HepG2 (cell line): ENCODE data around the gene SDC1. TPM values are rescaled to one million over a fixed set of nuclear protein-coding genes. Genes with fewer than 3 reads are reported as not detected.

ENCODE experiments used
- DMAP1 ChIP-seq: IDR thresholded peaks from 2 replicates; pipeline ENCODE4 v1.6.1; 2016
- FOXC1 ChIP-seq: sonication (generic); formaldehyde crosslinking; IDR thresholded peaks from 2 replicates; pipeline ENCODE4 v1.8.0; 2022; ENCODE audit warnings: mild to moderate bottlenecking, missing genetic modification reagents, borderline replicate concordance
- MED13 ChIP-seq: sonication (generic); formaldehyde crosslinking; IDR thresholded peaks from 2 replicates; pipeline ENCODE4 v1.5.0; 2020; ENCODE audit warnings: missing genetic modification reagents
- MYC ChIP-seq: sonication (generic); formaldehyde crosslinking; IDR thresholded peaks from 2 replicates; pipeline ENCODE4 v1.9.0; 2021; ENCODE audit warnings: missing genetic modification reagents, borderline replicate concordance
- PHF21A ChIP-seq: sonication (generic); formaldehyde crosslinking; IDR thresholded peaks from 2 replicates; pipeline ENCODE4 v1.5.0; 2020; ENCODE audit warnings: mild to moderate bottlenecking, missing genetic modification reagents
- PHF8 ChIP-seq: sonication (generic); formaldehyde crosslinking; IDR thresholded peaks from 2 replicates; pipeline ENCODE4 v1.5.0; 2020; ENCODE audit warnings: missing genetic modification reagents
- SALL1 ChIP-seq: sonication (generic); formaldehyde crosslinking; IDR thresholded peaks from 2 replicates; pipeline ENCODE4 v1.8.0; 2022; ENCODE audit warnings: mild to moderate bottlenecking, missing genetic modification reagents
- SOX13 ChIP-seq, 3 experiments: fragments of 450-650 bp in 1 of 3; sonication (generic) in 1 of 3; formaldehyde crosslinking in 1 of 3; IDR thresholded peaks in 2 of 3; conservative IDR thresholded peaks in 1 of 3; 2 replicates each; pipeline versions ENCODE4 v1.5.0 to v1.6.1; 2016 to 2020; ENCODE audit warnings: antibody characterized with exemption in 1 of 3, mild to moderate bottlenecking in 1 of 3, missing compliant biosample characterization in 1 of 3, missing genetic modification reagents in 1 of 3, moderate library complexity in 1 of 3
- TBX2 ChIP-seq: sonication (generic); formaldehyde crosslinking; IDR thresholded peaks from 2 replicates; pipeline ENCODE4 v1.5.0; 2020; ENCODE audit warnings: missing genetic modification reagents, mild to moderate bottlenecking, borderline replicate concordance
- ZBTB38 ChIP-seq: sonication (generic); formaldehyde crosslinking; IDR thresholded peaks from 2 replicates; pipeline ENCODE4 v1.5.1; 2020; ENCODE audit warnings: mild to moderate bottlenecking, missing genetic modification reagents
- ZBTB7A ChIP-seq: sonication (generic); formaldehyde crosslinking; IDR thresholded peaks from 2 replicates; pipeline ENCODE4 v1.8.0; 2022; ENCODE audit warnings: mild to moderate bottlenecking, missing genetic modification reagents
- ZMAT3 ChIP-seq: sonication (generic); formaldehyde crosslinking; conservative IDR thresholded peaks from 2 replicates; pipeline ENCODE4 v1.7.0; 2021; ENCODE audit warnings: missing genetic modification reagents
- ZNF563 ChIP-seq: sonication (generic); formaldehyde crosslinking; IDR thresholded peaks from 2 replicates; pipeline ENCODE4 v1.8.0; 2022; ENCODE audit warnings: mild to moderate bottlenecking, moderate library complexity, missing genetic modification reagents
- ZNF670 ChIP-seq: sonication (generic); formaldehyde crosslinking; IDR thresholded peaks from 2 replicates; pipeline ENCODE4 v1.8.0; 2022; ENCODE audit warnings: mild to moderate bottlenecking, missing genetic modification reagents, borderline replicate concordance
- ZNF703 ChIP-seq: sonication (generic); formaldehyde crosslinking; IDR thresholded peaks from 2 replicates; pipeline ENCODE4 v1.5.1; 2020; ENCODE audit warnings: missing genetic modification reagents, mild to moderate bottlenecking, moderate library complexity, borderline replicate concordance
- ZNF773 ChIP-seq: sonication (generic); formaldehyde crosslinking; IDR thresholded peaks from 2 replicates; pipeline ENCODE4 v1.4.0; 2020; ENCODE audit warnings: missing genetic modification reagents, borderline replicate concordance
- ZNF792 ChIP-seq: IDR thresholded peaks from 2 replicates; pipeline ENCODE4 v1.6.1; 2016
- polyA plus RNA-seq, 8 experiments: library from polyadenylated mRNA; depleted of rRNA in 3 of 8; stranded (reverse) in 7 of 8; unstranded in 1 of 8; fragments of >200 nt; fragmentation: Illumina TruSeq in 4 of 8; extraction: Trizol in 4 of 8; gene quantifications; 2 replicates each; pipeline versions ENCODE4 v1.2.1 to v1.2.3, GENCODE V29; 2011 to 2016; ENCODE audit warnings: low read depth in 4 of 8, missing spikeins in 1 of 8, mixed read lengths in 1 of 8; ENCODE audit not compliant: insufficient read depth in 1 of 8
- total RNA-seq, 5 experiments: library from RNA; depleted of rRNA; stranded (reverse); fragments of >200 nt; fragmentation: Illumina TruSeq; extraction: Trizol; gene quantifications; 2 replicates each; pipeline ENCODE4 v1.2.3, GENCODE V29; 2016; ENCODE audit warnings: low read depth in 1 of 5
- TF ChIP-seq, protein P1 (sequence below): IDR thresholded peaks from 2 replicates; pipeline ENCODE4 v1.6.1; 2016
- TF ChIP-seq, protein P2 (sequence below): sonication (generic); formaldehyde crosslinking; IDR thresholded peaks from 2 replicates; pipeline ENCODE4 v1.5.1; 2020; ENCODE audit warnings: missing genetic modification reagents, mild to moderate bottlenecking, borderline replicate concordance
- TF ChIP-seq, protein P3 (sequence below): IDR thresholded peaks from 2 replicates; pipeline ENCODE4 v1.6.1; 2016; ENCODE audit warnings: missing compliant biosample characterization, missing genetic modification reagents, borderline replicate concordance
- TF ChIP-seq, protein P4 (sequence below): sonication (generic); formaldehyde crosslinking; IDR thresholded peaks from 2 replicates; pipeline ENCODE4 v1.5.0; 2020; ENCODE audit warnings: mild to moderate bottlenecking, missing genetic modification reagents, borderline replicate concordance

The SDC1 gene
- total and polyA plus RNA-seq, 2 of the 13 experiments (the other 11 are each of a cell fraction or from before 2014, with no cell fraction given): 108 to 119 TPM

DNA sequence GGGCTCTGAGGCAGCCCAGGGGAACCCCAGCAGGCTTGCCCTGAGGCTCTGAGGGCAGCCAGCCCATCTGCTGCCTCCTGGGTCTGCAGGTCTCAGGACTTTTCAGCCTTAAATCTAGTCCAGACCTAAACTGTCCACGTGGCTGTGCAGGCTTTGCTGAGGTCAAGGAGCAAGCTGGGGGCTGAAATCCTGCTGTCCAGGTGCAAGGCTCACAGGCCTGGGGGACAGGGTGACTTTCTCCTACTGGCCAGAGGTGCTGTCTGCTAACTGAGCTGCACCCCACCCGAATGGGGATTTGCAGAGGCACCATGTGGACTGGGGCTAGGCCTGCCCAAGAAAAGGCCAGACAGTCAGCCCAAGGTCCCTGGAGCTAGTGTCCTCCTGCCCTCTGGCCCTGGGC is 32.1 kb downstream of the SDC1 start (continued):
- TF ChIP-seq ZNF563 (CRISPR knock-in tag): 0 out of 2 replicates have a peak, but pooled peaks have one; percentile 56
- TF ChIP-seq MED13 (CRISPR knock-in tag): no peak
- 0 out of 2 replicates have a peak, but pooled peaks have one; percentile 22 for TF ChIP-seq TBX2
- 0 out of 2 replicates have a peak, but pooled peaks have one; percentile 51 for TF ChIP-seq SALL1
- peak; percentile 54; the same call in 1 of the 2 replicates for TF ChIP-seq DMAP1 (CRISPR knock-in tag)
- TF ChIP-seq ZBTB38: 0 out of 2 replicates have a peak, but pooled peaks have one; percentile 30
- TF ChIP-seq ZMAT3 (CRISPR knock-in tag): 0 out of 2 replicates have a peak, but pooled peaks have one; percentile 40
- peak; percentile 88 for TF ChIP-seq MYC (CRISPR knock-in tag)
- peak; percentile 36; the same call in 1 of the 2 replicates for TF ChIP-seq ZBTB7A (CRISPR knock-in tag)
- no peak for TF ChIP-seq ZNF703 (CRISPR knock-in tag)
- TF ChIP-seq PHF21A (CRISPR knock-in tag): peak; percentile 80; the same call in 1 of the 2 replicates
- TF ChIP-seq ZNF773 (CRISPR knock-in tag): no peak
- 0 out of 2 replicates have a peak, but pooled peaks have one; percentile 28 for TF ChIP-seq FOXC1
- no peak for TF ChIP-seq SOX13 (IDR thresholded peaks at IDR 0.05)
- TF ChIP-seq SOX13 (CRISPR knock-in tag; conservative IDR thresholded peaks at IDR 0.05 in 1 of 2, IDR thresholded peaks at IDR 0.05 in 1 of 2): 0 out of 4 replicates have a peak, but pooled peaks of 1 of the 2 experiments have one; percentile 10
- TF ChIP-seq ZNF670 (CRISPR knock-in tag): peak; percentile 62; the same call in 1 of the 2 replicates
- peak; percentile 21; the same call in 1 of the 2 replicates for TF ChIP-seq PHF8 (CRISPR knock-in tag)
- TF ChIP-seq, protein P1, sequence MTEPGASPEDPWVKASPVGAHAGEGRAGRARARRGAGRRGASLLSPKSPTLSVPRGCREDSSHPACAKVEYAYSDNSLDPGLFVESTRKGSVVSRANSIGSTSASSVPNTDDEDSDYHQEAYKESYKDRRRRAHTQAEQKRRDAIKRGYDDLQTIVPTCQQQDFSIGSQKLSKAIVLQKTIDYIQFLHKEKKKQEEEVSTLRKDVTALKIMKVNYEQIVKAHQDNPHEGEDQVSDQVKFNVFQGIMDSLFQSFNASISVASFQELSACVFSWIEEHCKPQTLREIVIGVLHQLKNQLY: peak; percentile 92
- TF ChIP-seq ZNF792 (CRISPR knock-in tag): no peak
- TF ChIP-seq, protein P2, sequence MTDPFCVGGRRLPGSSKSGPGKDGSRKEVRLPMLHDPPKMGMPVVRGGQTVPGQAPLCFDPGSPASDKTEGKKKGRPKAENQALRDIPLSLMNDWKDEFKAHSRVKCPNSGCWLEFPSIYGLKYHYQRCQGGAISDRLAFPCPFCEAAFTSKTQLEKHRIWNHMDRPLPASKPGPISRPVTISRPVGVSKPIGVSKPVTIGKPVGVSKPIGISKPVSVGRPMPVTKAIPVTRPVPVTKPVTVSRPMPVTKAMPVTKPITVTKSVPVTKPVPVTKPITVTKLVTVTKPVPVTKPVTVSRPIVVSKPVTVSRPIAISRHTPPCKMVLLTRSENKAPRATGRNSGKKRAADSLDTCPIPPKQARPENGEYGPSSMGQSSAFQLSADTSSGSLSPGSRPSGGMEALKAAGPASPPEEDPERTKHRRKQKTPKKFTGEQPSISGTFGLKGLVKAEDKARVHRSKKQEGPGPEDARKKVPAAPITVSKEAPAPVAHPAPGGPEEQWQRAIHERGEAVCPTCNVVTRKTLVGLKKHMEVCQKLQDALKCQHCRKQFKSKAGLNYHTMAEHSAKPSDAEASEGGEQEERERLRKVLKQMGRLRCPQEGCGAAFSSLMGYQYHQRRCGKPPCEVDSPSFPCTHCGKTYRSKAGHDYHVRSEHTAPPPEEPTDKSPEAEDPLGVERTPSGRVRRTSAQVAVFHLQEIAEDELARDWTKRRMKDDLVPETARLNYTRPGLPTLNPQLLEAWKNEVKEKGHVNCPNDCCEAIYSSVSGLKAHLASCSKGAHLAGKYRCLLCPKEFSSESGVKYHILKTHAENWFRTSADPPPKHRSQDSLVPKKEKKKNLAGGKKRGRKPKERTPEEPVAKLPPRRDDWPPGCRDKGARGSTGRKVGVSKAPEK (CRISPR knock-in tag): peak; percentile 72; the same call in 1 of the 2 replicates
- TF ChIP-seq, protein P3, sequence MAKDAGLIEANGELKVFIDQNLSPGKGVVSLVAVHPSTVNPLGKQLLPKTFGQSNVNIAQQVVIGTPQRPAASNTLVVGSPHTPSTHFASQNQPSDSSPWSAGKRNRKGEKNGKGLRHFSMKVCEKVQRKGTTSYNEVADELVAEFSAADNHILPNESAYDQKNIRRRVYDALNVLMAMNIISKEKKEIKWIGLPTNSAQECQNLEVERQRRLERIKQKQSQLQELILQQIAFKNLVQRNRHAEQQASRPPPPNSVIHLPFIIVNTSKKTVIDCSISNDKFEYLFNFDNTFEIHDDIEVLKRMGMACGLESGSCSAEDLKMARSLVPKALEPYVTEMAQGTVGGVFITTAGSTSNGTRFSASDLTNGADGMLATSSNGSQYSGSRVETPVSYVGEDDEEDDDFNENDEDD: peak; percentile 22; the same call in 1 of the 2 replicates
- TF ChIP-seq, protein P4, sequence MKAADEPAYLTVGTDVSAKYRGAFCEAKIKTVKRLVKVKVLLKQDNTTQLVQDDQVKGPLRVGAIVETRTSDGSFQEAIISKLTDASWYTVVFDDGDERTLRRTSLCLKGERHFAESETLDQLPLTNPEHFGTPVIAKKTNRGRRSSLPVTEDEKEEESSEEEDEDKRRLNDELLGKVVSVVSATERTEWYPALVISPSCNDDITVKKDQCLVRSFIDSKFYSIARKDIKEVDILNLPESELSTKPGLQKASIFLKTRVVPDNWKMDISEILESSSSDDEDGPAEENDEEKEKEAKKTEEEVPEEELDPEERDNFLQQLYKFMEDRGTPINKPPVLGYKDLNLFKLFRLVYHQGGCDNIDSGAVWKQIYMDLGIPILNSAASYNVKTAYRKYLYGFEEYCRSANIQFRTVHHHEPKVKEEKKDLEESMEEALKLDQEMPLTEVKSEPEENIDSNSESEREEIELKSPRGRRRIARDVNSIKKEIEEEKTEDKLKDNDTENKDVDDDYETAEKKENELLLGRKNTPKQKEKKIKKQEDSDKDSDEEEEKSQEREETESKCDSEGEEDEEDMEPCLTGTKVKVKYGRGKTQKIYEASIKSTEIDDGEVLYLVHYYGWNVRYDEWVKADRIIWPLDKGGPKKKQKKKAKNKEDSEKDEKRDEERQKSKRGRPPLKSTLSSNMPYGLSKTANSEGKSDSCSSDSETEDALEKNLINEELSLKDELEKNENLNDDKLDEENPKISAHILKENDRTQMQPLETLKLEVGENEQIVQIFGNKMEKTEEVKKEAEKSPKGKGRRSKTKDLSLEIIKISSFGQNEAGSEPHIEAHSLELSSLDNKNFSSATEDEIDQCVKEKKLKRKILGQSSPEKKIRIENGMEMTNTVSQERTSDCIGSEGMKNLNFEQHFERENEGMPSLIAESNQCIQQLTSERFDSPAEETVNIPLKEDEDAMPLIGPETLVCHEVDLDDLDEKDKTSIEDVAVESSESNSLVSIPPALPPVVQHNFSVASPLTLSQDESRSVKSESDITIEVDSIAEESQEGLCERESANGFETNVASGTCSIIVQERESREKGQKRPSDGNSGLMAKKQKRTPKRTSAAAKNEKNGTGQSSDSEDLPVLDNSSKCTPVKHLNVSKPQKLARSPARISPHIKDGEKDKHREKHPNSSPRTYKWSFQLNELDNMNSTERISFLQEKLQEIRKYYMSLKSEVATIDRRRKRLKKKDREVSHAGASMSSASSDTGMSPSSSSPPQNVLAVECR: 0 out of 2 replicates have a peak, but pooled peaks have one; percentile 21
